Brain pericyte (primary cell): Measurements from ENCODE around the gene APELA.
"Not testable (repeated sequence)": the region's sequence is repeated elsewhere in the genome, so short reads cannot be mapped to it uniquely, and the experiment has no call there.

Experiments
- DNase-seq: peaks from one replicate; pipeline ENCODE4 v3.0.0-alpha.2; 2012; ENCODE audit warnings: low read depth, low spot score

APELA gene

DNA sequence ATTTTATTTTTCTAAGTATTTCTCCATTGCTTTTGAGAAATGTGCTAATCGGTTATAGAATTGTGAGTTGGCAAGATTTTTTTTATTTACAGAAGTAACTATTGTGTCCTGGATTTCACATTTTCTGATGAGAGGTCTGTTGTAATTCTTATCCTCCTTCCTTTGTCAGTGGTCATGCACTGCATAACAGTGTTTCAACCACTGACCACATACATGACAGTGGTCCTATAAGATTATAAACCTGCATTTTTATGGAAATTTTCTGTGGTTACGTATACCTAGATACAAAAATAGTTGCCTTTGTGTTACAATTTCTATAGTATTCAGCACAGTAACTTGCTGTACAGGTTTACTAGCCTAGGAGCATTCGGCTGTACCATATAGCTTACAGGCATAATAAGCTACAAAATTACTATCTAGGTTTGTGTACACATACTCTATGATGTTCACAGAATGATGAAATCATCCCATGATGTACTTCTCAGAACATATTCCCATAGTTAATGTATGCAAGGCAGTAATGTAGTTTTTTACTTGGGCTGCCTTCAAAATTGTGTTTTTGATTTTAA is 47.8 kb downstream of the APELA start:
- no peak for DNase-seq

DNA sequence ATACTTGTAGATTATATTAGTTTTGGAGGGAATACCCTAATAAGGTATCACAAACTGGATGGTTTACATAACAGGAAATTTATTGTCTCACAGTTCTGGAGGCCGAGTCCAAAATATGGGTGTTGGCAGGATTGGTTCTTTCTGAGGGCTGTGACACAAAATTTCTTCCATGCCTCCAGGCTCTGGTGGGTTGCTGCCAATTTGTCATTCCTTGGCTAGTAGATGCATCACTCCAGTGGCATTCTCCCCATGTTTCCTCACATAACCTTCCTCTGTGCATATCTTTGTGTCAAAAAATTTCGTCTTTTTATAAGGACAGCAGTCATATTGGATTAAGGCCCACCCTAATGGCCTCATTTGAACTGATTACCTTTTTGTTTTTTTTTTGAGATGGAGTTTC is 49.3 kb downstream of the APELA start:
- DNase-seq = no peak

DNA sequence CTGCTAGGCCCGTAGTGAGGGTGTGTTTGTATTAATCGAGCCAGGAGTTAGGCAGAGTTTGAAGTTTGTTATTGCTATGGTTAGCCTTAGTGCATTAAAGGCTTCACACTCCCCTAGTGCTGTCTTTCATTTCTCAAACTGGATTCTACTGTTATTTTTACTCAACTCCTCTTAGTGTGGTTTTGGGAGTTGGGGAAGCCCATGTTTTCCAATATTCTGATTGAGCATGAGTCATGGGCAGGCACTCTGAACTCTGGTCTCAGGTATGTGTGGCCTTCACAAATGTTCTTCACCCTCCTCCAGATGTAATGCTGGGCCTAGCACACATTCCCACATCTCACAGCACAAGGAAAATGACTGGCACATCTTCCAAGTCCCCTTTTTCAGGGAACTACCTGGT is 50.1 kb downstream of the APELA start:
- DNase-seq = not testable (repeated sequence)

DNA sequence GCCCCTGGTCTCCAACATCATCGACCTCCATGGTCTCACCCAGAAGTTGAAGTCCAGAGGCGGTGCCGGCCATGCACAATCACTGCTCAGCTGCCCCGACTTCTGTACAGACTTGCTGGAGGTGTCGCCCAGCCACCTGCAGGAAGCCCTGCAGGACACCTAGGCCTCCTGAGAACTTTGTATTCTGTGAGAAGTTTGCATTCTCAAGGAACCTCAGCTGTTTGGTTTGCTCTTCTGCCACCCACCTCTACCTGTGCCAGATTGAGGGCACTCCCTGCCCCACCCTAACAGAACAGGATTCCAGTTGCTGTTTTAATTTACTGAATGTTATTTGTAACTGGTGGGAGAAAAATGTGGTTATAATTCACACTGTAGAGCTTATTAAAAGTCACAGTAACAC is 53.7 kb downstream of the APELA start:
- DNase-seq = no peak

DNA sequence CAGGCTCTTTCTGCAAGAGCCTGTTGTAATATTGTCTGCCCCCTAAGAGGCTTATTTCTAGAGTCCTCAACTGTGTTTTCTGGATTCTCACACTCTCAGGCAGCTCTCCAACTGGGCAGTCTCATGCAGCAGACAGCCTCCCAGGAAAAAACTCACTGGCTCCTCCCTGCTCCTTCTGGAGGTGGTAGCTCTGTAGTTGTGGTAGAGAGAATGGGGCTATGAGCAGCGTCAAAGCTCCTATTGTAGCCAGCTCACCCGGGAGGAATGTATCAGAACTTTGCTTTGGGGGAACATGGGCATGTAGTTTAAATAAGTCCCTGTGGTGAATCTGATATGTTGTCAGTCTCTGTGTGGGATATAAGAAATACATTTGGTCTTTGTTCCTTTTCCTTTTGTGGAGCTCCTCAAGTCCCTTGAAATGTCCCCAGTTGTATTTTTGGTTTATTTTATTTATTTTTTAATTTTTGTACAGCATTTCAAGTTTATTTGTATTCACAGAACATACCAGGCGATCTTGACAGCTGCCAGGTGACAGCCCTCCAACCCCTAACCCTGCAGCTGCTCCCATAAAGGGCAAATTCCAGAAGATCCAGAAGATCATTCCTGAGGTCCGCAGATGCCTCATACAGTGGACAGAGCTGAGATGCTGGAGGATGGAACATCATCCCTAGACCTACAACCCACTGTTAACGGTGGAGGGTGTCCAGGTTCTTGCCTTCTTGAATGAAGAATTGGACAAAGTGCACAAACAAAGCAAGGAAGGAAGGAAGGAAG is 54.8 kb downstream of the APELA start:
- DNase-seq = no peak

- DNase-seq = no peak
These were observed 56.3 kb downstream of the APELA start for GRCh38 chr4:164933244-164933643.

- no peak for DNase-seq
These were observed 58.4 kb downstream of the APELA start for GRCh38 chr4:164935363-164935762.

DNA sequence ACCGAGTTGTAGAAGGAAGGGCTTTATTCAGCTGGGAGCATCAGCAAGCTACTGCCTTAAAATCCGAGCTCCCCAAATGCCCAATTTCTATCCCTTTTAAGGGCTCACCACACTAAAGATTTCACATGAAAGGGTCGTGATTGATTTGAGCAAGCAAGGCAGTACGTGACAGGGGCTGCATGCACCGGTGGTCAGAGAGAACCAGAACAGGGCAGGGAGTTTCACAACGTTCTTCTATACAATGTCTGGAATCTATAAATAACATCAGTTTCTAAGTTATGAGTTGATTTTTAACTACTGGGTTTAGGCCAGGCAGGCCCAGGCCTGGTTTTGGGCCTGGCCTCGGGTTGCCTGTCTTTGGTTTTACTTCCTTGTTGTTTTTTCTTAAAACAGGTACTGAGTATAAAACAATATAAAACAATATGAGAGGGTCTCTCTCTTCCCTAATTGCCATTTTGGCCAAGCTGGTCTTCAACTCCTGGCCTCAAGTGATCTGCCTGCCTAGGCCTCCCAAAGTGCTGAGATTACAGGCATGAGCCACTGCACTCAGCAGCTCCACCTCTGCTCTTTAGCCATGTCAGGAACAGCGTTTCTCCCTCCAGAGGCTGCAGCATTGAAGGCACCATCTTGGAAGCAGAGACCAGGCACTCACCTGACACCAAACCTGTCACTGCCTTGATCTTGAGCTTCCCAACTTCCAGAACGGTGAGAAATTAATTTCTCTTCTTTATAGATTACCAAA is 59.1 kb downstream of the APELA start:
- DNase-seq = not testable (repeated sequence)

DNA sequence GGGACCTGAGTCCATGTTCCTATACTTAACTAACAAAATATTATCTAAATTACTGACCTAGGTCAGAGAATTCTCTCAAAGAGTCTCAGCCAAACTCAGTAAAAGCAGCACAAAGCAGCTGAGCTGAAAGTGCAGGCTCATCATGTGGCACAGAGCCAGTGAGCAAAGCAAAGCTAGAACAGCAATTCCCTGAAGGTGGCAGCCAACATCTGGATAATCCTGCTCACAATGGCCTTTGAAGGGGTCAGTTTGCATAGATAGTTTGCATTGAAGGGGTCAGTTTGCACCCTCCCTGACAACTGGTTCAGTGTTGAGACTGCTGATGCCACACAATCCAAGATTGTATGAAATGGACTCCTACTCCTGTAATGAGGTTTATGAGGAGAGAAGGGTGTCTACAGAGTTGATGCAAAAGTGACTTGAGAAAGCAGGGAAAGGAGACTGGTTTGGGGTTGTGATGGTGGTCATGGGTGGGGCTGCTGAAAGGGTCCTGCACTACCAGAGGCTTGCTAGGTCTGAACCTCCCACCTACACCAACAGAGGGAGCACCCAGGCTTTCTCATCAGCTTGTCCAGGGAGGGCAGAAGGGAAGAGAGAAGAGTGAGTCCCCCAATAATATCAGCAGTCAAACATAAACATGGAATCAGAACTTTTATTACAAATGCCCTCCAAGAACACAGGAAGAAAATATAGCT is 60.7 kb downstream of the APELA start:
- DNase-seq = no peak

DNA sequence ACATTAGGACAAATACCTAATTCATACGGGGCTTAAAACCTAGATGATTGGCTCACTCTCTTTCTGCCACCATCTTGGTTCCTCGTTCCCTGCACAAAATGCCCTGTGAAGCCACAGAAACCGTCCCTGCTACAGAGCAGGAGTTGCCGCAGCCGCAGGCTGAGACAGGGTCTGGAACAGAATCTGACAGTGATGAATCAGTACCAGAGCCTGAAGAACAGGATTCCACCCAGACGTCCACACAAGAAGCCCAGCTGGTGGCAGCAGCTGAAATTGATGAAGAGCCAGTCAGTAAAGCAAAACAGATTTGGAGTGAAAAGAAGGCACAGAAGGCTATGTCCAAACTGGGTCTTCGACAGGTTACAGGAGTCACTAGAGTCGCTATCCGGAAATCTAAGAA is 66.2 kb downstream of the APELA start:
- no peak for DNase-seq

DNA sequence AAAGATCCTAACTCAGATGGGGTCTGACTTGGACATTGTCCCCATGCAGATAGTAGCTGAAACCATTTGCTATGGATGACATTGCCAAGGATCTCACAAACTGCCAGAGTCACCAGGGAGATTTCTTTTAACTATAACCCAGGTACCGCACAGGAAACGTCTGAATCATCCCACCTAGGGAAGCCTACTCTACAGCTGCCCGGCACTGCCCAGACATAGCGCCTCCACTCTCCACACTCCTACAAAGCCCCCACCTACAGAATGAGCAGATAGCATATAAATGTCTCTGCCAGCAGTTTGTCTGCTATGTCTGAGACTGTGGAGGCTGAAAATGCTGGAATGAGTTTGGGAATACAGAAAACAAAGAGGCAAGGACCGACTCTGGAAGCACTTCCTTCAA is 68.2 kb downstream of the APELA start:
- no peak for DNase-seq

GRCh38 chr4:164946810-164947209 is 69.8 kb downstream of the APELA start:
- DNase-seq = no peak
